A673 (cell line): ENCODE results near the gene NIT1.

ENCODE experiments used
- EZH2 ChIP-seq: fragments of 200-600 bp; sonication (generic); IDR thresholded peaks from 2 replicates; pipeline ENCODE4 v1.6.1; 2017; ENCODE audit warnings: borderline replicate concordance, low read depth, mild to moderate bottlenecking, mixed read lengths, antibody characterized with exemption, low read length; ENCODE audit not compliant: poor library complexity, severe bottlenecking
- TF ChIP-seq, protein P1 (sequence below): fragments of 300-800, 200-600 bp; sonication (generic); conservative IDR thresholded peaks from 2 replicates; pipeline ENCODE4 v1.5.1; 2017; ENCODE audit warnings: low read depth, mild to moderate bottlenecking, antibody characterized with exemption, low read length, moderate library complexity, mixed read lengths

DNA sequence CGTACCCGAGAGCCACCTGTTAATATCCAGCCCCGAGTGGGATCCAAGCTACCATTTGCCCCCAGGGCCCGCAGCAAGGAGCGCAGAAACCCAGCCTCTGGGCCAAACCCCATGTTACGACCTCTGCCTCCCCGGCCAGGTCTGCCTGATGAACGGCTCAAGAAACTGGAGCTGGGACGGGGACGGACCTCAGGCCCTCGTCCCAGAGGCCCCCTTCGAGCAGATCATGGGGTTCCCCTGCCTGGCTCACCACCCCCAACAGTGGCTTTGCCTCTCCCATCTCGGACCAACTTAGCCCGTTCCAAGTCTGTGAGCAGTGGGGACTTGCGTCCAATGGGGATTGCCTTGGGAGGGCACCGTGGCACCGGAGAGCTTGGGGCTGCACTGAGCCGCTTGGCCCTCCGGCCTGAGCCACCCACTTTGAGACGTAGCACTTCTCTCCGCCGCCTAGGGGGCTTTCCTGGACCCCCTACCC lies 42.8 kb downstream of the NIT1 start:
- TF ChIP-seq, protein P1, sequence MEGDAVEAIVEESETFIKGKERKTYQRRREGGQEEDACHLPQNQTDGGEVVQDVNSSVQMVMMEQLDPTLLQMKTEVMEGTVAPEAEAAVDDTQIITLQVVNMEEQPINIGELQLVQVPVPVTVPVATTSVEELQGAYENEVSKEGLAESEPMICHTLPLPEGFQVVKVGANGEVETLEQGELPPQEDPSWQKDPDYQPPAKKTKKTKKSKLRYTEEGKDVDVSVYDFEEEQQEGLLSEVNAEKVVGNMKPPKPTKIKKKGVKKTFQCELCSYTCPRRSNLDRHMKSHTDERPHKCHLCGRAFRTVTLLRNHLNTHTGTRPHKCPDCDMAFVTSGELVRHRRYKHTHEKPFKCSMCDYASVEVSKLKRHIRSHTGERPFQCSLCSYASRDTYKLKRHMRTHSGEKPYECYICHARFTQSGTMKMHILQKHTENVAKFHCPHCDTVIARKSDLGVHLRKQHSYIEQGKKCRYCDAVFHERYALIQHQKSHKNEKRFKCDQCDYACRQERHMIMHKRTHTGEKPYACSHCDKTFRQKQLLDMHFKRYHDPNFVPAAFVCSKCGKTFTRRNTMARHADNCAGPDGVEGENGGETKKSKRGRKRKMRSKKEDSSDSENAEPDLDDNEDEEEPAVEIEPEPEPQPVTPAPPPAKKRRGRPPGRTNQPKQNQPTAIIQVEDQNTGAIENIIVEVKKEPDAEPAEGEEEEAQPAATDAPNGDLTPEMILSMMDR: no peak
- TF ChIP-seq EZH2: no peak
